Fibroblast of skin of left biceps (primary cell): ENCODE data around the gene NKAPD1.
"Not testable (repeated sequence)": the region's sequence is repeated elsewhere in the genome, so short reads cannot be mapped to it uniquely, and the experiment has no call there.

Experiments
- DNase-seq, 2 experiments: peaks; one replicate each; pipeline ENCODE4 v3.0.0-alpha.2; 2013; ENCODE audit warnings: low read depth in 2 of 2

NKAPD1 gene, protein sequence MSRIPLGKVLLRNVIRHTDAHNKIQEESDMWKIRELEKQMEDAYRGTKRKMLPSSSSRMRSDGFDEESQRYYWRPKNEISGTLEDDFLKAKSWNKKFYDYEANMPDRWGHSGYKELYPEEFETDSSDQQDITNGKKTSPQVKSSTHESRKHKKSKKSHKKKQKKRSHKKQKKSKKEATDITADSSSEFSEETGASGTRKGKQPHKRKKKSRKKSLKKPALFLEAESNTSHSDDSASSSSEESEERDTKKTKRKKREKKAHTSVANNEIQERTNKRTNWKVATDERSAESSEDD

DNA sequence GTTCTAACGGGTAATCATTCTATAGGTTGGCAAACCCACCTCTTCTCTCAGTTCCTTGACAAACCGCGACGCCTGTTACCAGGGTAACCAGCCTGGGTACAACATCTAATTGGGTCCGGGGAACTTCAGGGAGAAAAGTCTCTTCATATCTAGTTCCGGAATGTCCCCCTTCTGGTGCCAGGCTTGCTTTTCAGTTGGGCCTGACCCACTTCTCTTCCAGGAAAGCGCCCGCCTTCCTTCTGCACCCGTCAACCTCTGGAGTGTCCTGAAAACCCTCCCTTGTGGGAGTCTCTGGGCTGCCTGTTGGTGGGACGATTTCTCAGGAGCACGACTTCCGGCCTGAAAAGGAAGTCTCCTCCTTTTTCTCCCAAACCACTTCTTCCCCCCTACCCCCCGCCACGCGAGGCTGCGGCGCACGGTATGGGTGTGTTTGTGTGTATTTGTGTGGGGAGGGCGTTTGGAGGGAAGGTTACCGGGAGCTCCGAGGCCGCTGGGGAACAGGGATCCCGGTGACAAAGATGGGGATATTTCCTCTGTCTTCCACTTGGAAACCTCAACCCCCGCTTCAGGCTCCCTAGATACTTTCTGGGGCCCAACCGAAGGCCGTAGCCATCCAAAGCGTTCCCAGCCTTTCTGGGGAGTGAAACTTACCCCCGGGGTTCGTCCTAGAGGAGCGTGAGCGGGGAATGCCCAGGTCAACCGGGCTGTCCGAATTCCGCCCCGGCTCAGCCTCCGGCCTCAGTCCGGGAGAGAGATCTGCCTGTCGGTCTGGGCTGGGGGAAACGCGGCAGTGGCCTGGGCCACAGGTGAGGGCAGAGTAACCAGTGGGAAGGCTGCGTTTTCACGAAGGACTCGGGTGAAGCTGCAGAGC lies at the start of gene NKAPD1, which contains the start of gene PIH1D2:
Gene NKAPD1 (plus strand): TSS at position 359 of the 871 bp plus-strand sequence. CDS start 1,276 bp downstream, outside the sequence.
Gene PIH1D2 (minus strand): TSS at position 77 of the 871 bp plus-strand sequence. CDS start 843 bp downstream, outside the sequence.
- DNase-seq = peak; percentile 68 to 72

DNA sequence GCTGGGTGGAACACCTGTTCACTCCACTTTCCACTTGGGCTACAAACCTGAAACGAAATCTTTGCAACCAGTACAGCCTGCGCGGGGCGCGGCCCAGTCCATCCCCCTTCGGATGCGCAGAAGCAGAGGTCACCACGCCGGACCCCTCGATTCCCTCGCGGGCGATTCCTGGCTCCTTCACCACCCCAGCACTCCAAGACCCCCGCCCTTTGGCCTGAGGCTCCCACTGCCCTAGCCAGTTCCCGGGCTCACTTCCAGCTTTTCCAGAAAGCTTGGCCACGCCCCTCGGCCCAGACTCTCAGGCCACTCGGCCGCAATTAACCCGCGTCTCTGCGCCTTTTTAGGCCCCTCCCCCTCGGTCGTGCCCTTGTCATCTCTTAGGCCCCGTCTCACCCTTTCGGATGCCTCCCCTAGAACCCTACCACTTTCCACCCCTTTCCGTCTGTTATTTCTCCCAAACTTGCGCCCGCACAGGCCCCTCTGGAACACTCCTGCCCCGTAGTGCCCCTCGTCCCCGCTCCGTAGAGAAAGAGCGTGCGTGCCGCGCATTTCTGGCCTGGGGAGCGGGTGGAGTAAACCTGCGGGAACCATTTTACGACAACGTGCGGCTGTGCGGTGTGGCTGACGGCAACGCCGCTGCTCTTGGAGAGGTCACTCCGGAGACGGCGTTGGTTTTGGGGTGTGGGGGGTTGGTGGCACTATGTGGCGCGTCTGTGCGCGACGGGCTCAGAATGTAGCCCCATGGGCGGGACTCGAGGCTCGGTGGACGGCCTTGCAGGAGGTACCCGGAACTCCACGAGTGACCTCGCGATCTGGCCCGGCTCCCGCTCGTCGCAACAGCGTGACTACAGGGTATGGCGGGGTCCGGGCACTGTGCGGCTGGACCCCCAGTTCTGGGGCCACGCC lies 49.1 kb upstream of the NKAPD1 start, which contains the start of gene DLAT:
Gene DLAT (plus strand): TSS at position 636 of the 906 bp plus-strand sequence. CDS start 65 bp downstream, at position 701.
- peak; percentile 47 for DNase-seq

DNA sequence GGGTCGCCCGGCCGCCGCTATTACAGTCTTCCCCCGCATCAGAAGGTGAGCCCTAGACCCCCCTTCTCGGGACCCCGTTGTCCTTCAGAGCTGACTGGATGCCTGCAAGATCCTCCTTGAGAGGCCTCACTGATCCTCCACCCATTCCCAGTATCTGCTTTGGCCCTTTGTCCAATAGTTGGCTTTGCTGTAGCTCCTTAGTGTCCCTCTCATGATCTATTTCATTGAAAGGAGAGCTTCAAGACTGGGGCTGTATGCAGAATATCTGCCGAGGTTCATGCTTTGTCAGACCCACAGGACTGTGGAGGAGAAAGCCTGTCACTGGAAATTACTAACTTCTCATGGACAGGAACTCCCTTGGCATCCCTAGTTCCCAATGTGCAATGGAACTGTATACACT lies 48.4 kb upstream of the NKAPD1 start:
- DNase-seq = no peak

DNA sequence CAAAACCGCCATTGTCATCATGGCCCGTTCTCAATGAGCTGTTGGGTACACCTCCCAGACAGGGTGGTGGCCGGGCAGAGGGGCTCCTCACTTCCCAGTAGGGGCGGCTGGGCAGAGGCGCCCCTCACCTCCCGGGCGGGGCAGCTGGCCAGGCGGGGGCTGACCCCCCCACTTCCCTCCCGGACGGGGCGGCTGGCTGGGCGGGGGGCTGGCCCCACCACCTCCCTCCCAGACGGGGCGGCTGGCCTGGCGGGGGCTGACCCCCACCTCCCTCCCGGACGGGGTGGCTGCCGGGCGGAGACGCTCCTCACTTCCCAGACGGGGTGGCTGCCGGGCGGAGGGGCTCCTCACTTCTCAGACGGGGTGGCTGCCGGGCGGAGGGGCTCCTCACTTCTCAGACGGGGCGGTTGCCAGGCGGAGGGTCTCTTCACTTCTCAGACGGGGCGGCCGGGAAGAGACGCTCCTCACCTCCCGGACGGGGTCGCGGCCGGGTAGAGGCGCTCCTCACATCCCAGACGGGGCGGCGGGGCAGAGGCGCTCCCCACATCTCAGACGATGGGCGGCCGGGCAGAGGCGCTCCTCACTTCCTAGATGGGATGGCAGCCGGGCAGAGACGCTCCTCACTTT lies 47.2 kb upstream of the NKAPD1 start:
- DNase-seq = not testable (repeated sequence)

DNA sequence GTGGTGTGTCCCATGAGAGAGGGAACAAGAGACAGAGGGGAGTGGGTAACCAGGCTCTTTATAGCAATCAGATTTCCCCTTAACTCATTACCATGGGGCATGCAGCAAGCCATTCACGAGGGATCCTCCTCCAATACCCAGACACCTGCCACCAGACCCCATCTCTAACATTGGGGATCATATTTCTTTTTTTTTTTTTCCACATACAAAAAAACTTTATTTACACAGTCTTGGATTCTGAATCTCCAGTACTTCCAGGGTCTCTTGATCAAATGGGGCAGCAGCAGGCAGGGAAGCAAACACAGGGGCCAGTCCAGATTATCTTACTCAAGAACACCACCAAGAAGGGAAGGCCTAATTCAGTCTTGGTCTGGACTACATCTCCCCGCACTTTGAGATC lies 44.6 kb upstream of the NKAPD1 start:
- no peak for DNase-seq

DNA sequence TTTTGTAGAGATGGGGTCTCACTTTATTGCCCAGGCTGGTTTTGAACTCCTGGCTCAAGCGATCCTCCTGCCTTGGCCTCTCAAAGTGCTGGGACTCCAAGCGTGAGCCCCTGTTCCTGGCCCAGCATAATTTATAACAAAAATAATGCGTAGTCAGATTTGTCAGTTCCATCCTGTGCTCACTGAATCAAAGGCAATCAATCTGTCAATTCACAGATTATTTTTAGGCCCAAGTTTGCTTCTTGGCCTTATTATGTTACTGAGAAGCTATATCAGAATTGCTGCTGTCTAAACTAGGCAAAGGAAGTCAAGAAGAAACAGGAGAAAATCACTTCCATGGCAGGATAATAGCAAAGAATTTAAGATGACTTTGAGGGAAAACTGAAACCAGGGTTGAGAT lies 40.2 kb upstream of the NKAPD1 start:
- DNase-seq = no peak

DNA sequence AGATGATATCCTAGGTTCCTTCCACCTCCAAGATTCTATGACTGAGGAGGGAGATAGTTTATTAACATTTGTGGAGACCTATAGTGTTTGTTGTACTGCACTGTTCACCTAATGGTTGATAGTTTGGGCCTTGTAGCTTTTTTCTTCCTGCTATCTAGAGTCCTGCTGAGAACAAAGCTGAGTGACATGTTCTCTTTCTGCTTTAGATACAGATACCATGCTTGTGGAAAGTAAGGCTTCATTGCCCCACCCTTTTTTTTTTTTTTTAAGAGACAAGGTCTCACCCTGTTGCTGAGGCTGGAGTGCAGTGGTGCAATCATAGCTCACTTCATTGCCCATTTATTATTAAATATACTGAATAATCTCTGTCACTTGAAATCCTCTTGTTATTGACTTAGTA lies 36.6 kb upstream of the NKAPD1 start:
- DNase-seq = no peak

DNA sequence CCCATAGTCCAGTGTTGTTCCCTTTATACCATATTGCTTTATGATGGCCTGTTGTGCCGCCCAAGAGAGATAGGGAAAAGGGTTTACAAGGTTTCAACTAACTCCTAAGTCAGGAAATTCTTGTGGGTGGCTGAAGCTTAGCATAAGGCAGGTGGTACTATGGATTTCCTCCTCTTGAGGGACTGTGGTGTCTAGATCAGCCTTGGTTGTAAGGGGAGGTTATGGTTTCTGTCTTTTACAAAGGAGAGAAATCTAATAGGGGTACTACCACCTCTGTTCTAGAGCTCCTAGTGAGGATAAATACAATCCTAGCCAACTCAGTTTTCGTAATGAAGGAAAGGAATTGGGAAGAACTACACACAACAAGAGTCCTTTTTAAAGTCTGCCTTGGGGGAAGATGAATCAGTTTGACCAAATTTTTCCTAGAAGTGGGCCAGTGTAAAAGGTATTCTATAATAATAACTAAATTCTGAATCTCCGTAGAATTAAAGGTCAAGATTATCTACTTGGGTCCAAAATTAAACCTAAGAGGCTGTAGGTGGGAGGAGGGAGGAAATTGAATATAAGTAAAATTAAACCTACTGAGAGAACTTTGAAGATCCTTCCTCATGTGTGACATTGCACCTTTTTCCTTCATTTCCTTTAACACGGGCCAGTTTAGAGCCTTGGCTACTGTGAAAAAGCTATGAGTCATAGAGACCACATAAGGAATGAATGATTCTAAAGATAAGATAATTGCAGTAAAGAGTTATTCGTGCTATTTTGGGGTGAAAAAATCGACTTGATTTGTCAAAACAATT lies 31.7 kb upstream of the NKAPD1 start:
- no peak for DNase-seq

DNA sequence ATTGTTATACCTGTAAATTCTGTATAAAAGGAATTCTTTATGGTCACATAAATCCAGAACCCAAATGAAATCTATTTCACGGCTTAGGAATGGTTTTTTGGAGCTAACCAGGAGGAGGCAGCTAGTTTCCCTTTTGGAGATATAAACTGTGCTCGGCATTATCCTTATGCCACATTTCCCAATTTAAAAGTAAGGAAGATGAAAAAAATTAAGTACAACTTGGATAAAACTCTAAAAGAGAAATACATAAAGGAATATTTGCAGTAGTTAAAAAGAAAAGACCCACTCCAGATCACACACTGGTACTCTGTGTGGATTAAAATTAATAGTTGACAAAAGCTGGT lies 31.2 kb upstream of the NKAPD1 start:
- DNase-seq = no peak

DNA sequence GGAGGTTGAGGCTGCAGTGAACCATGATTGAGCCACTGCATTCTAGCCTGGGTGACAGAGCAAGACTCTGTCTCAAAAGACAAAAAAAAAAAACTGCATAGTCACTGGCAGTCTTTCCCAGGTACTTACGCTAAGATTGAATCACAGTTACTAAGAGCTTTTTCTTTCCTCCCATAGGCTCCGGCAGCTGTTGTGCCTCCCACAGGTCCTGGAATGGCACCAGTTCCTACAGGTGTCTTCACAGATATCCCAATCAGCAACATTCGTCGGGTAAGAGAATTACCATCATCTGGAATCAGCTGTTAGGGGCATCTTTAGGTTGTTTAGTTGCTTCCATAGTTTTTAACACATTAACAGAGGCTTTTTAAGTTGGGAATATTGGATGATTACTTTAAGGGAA lies 29.1 kb upstream of the NKAPD1 start:
- DNase-seq = no peak

DNA sequence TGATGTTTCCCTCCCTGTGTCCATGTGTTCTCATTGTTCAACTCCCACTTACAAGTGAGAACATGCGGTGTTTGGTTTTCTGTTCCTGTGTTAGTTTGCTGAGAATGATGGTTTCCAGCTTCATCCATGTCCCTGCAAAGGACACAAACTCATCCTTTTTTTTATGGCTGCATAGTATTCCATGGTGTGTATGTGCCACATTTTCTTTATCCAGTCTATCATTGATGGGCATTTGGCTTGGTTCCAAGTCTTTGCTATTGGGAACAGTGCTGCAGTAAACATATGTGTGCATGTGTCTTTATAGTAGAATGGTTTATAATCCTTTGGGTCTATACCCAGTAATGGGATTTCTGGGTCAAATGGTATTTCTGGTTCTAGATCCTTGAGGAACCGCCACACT lies 27.5 kb upstream of the NKAPD1 start:
- DNase-seq = not testable (repeated sequence)

DNA sequence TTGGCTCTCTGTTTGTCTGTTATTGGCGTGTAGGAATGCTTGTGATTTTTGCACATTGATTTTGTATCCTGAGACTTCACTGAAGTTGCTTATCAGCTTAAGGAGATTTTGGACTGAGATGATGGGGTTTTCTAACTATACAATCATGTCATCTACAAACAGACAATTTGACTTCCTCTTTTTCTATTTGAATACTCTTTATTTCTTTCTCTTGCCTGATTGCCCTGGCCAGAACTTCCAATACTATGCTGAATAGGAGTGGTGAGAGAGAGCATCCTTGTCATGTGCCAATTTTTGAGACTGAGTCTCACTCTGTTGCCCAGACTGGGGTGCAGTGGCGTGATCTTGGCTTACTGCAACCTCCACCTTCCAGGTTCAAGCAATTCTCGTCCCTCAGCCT lies 25.8 kb upstream of the NKAPD1 start:
- DNase-seq = not testable (repeated sequence)

DNA sequence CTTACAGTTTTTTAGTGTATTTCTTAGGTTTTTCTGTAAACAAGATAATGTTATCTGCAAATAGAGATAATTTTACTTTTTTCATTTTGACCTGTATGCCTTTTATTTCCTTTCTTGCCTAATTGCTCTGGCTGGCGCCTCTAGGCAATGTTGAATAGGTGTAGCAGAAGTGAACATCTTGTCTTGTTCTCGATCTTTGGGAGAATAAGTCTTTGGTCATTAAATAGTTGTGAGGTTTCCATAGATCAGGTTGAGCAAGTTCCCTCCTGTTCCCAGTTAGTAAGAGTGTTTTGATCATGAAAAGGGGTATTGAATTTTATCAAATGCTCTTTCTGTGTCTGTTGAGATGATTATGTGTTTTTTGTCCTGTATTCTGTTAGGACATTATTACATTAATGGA lies 24.3 kb upstream of the NKAPD1 start:
- DNase-seq = no peak

DNA sequence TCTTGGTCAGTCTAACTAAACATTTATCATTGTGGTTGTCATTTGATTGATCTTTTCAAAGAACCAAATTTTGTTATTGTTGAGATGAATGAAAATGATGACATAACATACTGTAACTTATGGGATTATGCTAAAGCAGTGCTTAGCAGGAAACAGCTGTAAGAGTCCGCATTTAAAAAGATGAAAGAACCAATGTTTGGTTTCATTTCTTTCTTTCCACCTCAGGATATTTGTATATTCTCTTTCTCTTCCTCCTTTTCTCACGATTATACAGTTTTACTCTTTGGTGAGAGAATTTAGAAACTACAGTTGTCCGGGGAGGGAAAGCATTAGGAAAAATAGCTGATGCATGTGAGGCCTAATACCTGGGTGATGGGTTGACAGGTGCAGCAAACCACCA lies 23.4 kb upstream of the NKAPD1 start:
- DNase-seq = no peak

DNA sequence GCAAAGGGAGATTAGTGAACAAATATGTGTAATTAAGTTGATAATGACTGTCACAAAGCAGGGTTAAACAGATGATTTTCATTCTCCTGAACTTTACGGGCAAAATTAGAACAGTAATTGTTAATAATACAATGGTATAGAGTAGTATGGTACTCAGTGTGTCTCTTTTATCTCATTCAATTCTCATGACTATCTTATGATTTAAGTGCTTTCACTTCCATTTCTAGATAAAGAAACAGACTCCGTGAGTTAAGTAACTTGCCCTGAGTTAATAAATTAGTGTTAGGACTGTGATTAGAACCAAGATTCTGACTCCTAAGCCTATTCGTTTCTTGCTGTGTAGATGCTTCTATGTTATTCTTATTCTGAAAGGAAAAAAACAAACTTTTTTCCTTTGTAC lies 22.3 kb upstream of the NKAPD1 start:
- no peak for DNase-seq

DNA sequence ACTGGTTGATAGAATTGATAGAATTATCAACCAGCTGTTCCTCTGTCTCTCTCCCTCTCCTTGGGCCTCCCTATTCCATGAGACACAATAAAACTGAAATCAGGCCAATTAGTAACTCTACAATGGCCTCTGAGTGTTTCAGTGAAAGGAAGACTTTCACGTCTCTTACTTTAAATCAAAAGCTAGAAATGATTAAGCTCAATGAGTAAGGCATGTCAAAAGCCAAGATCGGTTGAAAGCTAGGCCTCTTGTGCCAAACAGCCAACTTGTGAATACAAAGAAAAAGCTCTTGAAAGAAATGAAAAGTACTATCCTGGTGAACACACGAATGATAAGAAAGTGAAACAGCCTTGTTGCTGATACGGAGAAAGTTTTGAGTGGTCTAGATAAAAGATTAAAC lies 16.9 kb upstream of the NKAPD1 start:
- no peak for DNase-seq

DNA sequence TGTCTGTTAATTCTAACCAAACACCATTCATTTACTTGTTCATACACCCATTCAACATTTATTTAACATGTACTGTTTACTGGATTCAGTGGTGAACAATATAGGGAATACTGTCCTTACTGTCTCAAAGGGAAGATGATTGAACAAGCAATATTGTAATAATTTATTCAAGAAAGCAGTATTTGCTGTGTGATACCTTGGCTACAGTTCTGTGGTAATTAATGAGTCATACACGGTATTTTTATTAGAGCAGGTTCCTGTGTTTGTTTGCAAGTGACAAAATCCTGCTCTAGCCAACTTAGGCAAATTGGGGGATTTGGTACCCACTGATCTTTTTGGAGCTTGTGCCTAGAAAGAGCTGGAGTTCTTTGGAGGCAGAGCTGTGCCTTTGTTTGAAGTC lies 16.0 kb upstream of the NKAPD1 start:
- DNase-seq = no peak

DNA sequence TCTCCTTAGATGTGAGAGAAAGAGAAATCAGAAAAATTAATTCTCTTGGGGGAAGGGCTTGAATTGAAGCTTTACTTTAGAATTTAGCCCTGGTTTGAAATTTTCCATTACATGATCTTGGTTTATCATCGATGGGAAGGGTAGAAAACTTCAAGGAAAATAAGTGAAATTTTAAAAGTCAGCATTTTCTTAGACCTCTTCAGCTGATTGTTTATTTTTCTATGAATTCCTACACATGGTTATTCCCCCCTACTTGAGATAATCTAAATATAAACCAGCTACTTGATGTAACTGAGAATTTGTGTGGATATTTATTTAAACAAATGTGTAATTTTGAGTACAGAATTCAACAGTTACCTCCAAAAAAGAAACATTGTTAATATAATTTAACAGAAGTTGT lies 11.2 kb upstream of the NKAPD1 start:
- DNase-seq = no peak

DNA sequence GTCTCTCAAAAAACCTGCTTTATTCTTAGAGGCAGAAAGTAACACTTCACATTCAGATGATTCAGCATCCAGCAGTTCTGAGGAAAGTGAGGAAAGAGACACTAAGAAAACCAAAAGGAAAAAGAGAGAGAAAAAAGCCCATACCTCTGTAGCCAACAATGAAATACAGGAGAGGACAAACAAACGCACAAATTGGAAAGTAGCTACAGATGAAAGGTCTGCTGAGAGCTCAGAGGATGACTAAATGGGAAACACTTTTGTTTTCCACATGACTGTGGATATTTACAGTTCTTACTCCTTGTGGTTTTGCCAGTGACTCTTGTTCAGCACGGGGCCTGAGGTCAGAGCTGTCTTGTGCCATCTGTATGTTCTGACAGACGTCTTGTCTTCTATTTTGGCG lies 8.6 kb downstream of the NKAPD1 start:
- no peak for DNase-seq

DNA sequence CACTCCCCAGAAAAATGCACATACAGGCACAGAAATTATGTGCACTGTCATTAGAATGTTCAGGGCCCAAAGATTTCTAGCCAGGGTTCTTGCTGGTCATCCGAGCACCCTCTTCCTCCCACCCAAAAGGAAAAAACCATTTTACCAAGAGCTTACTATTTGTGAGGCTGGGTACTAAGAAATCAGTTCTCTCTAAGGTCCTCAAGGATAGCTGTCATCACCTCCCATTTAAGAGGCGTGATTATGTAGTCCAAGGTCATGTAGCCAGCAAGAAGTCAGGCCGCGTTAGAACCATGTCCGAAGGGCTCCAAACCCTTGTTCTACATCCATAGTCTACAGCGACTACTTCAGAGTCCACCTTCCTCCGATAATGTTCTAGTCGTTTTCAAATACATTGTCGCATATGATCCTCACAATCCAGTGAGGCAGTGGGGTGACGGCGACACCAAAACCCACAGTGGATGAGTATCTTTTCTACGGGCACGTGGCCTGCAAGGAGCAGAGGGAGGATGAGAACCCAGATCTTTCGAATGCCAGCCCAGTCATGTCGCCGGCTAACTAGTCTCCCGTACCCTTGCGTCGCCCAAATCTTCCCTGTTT lies 11.8 kb downstream of the NKAPD1 start:
- no peak for DNase-seq
